ENCODE results near the gene KDM5A.
"Not testable (repeated sequence)": the region's sequence is repeated elsewhere in the genome, so short reads cannot be mapped to it uniquely, and the experiment has no call there.

The KDM5A gene

DNA sequence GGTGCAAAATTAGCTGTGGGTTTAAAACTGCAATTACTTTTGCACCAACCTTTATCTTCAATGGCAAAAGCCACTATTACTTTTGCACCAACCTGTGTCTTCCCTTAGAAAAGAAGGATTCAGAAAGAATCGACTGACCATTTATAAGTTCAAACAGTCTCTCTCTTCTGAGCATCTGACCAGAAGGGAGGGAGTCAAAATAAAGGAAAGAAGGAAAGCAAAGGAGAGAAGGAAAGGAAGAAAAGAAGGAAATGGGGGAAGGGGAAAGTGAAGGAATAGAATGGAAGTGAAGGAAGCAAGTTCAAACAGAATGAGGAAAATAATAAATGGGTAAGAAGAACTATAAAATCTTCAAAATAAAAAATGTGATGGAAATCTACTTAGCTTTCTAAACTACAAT lies 57.8 kb downstream of the KDM5A start:
- DNase-seq, result no peak

DNA sequence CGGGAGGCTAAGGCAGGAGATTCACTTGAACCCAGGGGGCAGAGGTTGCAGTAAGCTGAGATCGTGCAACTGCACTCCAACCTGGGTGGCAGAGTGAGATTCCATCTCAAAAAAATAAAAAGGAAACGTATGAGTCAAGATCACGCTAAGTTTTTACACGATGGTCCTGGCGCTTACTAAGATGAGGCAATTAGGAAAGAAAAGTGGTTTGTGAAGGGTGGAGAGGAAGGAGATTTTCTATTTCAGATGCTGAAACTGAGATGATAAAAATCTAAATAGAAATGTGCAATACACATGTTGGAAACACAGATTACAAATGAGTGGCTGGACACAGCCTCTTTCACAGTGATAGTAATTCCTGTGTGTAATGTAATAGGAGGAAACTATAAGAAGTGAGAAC lies 63.2 kb downstream of the KDM5A start:
- DNase-seq, result no peak

DNA sequence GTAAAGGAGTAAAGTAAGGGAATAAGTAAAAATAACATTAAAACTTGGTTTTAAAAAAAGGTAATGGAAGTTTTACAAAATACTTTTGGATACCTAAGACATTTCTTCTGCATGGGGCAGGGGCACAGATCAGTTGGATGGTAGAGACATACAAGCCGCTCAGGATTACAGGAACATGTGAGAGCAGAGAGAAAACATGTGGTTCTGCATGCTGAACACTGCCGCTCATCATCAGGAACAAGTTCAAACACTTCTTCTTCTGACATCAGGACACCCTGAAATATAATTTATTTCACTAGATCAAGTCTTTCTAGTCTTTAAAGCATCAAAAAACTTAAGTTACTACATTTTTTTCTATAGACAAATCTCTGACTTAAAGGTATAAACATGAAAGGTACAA lies 65.6 kb downstream of the KDM5A start:
- no peak for DNase-seq

DNA sequence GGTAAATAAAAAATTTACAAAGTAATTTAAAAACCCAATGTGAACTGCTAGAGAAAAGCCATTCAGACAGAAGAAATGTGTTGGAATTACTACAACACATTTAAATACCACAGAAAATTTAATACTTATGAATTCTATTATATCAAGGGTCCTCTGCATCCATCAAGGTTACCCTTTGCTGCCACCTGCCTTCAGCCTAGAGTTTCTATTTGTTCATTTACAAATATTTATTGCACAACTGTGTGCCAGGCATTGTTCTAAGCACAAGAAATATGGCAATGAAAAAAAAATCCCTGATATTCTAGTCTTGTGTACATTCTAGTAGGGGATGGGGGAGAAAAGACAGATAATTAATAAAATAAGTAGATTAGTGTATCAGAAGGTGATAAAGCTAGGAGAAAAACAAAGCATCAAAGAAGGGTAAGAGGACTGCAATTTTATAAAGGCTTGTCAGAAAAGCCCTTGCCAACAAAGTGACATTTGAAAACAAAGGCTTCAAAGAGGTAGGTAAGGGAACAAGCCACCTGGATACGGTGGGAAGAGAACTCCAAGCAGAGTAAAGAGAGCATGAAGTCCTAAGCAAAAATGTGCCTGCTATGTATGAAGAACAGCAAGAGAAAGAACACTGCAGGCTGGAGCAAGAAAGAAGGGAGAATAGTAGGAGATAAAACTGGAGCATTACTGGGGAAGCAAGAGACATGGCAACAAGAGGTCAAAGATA lies 67.4 kb downstream of the KDM5A start:
- DNase-seq, result no peak

DNA sequence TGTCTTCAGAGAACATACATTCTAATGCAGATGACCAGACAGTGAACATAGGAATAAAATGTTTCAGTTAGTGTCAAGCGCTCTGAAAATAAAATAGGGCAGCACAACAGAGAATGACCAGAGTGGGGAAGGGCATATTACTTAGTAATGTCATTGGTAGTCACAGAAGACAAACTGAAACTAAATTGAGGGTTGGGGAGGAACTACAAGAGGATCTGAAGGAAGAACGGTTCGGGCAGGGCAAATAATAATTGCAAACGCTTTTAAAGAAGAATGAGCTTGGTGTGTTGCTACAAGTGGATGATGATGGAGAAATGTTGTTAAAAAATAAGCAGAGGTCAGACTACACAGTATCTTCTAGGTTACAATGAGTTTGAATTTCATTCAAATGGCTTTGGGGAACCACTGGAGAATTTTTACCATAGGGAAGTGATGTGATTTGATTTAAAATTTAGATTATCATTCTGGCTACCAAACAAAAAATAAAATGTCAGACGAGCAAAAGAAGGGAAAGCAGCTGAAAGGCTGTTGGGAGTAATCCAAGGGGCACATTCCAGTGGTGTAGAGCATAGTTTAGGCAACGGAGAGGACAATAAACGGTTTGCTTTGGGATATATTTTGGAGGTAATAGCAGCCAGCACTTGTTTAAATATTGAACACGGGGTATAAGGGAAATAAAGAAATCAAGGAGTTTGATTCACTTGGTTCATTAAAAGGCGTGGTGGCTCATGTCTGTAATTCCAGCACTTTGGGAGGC lies 70.2 kb downstream of the KDM5A start:
- DNase-seq, result no peak

DNA sequence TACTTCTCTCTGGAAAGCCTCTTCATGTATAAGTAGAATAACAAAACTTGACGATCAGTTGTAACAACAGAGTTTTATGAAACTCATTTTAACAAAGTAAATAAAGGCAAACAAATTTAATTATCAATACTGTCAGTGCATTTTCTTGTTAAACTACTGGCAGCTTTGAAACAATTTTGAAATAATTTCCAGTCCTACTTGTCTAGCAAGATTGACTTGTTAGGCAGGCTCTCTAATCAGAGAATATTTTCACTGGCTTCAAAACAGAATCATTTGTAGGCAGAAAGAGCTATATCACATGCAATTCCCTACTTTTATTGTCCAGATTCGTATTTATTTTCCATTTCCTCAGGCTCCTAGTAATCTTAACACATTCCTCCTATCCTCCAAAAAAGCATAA lies 80.6 kb downstream of the KDM5A start:
- DNase-seq, result no peak

DNA sequence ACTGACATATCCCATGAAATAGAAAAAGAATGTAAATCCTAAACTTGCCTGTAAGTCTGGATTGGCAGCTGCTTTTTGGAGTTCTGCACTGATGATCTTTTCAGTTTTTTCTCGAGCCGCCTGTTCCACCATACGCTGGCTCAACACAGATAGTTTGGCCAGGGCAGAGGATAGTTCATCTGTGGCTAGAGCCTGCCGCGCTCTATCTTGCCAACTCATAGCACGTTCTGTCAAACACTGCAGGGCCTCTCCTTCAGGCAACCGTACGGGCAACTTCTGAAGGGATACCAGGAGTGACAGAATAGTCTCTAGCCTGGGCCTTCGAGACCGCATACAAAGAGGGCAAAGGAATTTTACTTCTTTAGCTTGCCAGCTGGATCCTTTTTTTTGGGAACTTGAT lies 81.7 kb downstream of the KDM5A start:
- DNase-seq, result no peak

DNA sequence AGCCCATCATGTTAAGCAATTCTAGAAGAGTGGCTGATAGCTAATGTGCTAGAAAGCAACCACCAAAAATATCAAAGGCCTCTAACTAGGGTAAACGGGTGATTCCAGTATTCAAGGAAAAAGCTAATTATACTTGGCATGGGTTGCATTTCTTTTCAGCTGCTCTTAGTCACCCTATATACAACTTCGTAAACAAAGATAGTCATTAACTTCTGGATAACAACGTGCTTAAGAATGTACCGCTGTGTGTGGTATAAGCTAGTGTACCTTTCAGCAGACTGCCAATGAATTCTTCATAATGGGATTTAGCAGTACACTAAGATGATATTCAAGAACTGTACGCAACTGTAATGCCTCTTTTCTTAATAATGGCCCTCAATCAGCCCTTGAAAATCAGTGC lies 84.3 kb downstream of the KDM5A start:
- DNase-seq, result no peak

DNA sequence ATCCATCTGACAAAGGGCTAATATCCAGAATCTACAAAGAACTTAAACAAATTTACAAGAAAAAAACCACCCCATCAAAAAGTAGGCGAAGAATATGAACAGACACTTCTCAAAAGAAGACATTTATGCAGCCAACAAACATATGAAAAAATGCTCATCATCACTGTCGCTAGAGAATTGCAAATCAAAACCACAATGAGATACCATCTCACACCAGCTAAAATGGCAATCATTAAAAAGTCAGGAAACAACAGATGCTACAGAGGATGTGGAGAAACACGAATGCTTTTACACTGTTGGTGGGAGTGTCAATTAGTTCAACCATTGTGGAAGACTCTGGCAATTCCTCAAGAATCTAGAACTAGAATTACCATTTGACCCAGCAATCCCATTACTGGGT lies 86.4 kb downstream of the KDM5A start:
- DNase-seq, result not testable (repeated sequence)

DNA sequence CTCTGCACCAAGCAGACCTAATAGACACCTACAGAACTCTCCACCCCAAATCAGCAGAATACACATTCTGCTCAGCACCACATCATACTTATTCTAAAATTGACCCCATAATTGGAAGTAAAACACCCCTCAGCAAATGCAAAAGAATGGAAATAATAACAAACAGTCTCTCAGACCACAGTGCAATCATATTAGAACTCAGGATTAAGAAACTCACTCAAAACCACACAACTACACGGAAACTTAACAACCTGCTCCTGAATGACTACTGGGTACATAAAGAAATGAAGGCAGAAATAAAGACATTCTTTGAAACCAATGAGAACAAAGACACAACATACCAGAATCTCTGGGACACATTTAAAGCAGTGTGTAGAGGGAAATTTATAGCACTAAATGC lies 89.0 kb downstream of the KDM5A start:
- DNase-seq, result not testable (repeated sequence)

DNA sequence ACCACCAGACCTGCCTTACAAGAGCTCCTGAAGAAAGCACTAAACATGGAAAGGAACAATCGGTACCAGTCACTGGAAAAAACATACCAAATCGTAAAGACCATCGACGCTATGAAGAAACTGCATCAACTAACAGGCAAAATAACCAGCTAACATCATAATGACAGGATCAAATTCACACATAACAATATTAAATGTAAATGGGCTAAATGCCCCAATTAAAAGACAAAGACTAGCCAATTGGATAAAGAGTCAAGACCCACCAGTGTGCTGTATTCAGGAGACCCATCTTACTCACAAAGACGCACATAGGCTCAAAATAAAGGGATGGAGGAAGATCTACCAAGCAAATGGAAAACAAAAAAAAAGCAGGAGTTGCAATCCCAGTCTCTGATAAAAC lies 89.6 kb downstream of the KDM5A start:
- DNase-seq, result not testable (repeated sequence)

DNA sequence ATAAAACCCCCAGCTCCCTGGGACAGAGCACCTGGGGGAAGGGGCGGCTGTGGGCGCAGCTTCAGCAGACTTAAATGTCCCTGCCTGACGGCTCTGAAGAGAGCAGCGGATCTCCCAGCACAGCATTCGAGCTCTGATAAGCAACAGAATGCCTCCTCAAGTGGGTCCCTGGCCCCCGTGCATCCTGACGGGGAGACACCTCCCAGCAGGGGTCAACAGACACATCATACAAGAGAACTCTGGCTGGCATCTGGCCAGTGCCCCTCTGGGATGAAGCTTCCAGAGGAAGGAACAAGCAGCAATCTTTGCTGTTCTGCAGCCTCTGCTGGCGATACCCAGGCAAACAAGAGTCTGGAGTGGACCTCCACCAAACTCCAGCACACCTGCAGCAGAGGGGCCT lies 91.1 kb downstream of the KDM5A start:
- not testable (repeated sequence) for DNase-seq

DNA sequence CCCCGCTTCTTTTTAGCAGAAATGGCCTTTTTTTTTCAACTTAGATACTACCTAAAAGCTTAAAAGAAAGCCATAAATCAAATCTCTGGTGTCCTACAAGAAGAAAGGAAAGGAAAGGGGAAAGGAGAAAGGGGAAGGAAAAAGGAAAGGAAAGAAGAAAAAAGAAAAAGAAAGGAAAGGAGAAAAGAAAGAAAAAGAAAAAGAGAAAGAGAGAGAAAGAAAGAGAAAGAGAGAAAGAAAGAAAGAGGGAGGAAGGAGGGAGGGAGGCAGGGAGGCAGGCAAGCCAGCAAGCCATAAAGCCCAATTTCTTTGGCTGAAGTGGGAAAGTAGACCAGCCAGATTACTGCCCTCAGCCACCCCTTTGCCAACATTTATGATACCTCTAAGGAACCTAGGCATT lies 94.0 kb downstream of the KDM5A start:
- no peak for DNase-seq

DNA sequence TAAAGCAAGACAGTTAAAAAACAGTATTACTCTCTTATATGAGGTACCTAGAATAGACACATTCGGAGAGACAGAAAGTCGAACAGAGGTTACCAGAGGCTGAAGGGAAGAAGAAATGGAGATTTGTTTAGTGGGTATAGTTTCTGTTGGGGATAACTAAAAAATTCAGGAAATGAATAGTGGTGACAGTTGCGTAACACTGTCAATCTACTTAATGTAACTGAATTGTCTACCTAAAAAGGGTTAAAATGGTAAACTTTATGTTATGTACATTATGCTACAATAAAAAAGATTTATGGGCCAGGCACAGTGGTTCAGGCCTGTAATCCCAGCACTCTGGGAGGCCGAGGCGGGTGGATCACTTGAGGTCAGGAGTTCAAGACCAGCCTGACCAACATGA lies 95.9 kb downstream of the KDM5A start:
- no peak for DNase-seq

DNA sequence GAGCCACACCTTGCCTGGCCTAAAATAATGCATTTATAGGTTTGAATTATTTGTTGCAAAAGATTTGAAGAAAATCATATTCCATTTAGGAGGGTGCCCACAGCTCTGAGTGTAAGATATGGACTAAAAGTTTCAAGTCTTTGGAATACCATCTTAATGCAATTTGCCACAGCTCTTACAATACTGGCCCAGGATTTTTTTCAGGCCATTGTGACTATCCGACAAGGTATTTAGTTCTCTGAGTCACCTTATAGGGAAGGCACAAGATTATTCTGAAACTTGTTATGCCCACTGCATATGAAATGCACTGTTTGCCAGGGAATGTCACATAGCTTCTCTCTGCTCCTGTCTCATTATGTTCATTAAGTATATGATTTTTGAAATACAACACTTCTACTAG lies 96.9 kb downstream of the KDM5A start:
- no peak for DNase-seq

DNA sequence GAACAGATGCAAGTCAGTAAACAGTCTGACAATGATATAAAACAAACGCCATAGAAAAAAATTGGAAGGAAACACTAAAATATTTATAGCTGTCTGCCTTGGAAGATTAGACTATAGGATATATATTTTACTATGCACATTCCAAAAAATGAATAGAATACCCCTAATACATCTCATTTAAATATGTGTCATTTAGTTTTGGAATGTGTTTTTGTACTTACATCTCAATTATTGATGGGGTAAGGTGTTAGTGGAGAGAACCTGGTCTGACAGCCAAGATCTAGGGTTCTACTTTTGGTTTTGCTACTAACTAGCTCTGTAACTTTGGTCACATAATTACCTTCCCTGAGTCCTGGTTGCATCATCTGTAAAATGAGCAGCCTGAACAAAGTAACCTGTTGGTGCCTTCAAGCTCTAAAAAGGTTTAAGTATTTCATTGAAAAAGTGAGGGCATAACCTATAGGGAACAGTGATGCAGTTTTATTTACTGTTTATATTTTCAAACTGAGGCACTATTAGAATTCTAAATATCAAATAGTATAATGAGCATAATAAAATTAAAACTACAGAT lies 97.9 kb downstream of the KDM5A start:
- no peak for DNase-seq

DNA sequence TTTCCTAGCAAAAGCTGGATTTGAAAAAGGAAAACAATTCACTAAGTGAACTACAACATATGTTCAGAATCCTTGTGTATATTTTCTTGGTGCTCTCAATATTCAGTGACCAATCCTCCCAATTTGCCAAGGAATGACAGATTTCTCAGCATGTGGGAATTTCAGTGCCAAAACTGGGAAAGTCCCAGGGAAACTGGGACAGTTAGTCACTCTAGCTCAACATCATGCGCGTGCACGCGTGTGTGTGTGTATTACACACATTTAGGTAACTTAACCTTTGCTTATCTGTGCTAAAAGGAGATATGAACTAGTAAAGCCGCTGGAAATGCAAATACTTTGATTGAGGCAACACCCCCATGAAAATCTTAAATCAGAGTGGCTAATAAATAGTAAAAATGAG lies 100.4 kb downstream of the KDM5A start:
- no peak for DNase-seq

DNA sequence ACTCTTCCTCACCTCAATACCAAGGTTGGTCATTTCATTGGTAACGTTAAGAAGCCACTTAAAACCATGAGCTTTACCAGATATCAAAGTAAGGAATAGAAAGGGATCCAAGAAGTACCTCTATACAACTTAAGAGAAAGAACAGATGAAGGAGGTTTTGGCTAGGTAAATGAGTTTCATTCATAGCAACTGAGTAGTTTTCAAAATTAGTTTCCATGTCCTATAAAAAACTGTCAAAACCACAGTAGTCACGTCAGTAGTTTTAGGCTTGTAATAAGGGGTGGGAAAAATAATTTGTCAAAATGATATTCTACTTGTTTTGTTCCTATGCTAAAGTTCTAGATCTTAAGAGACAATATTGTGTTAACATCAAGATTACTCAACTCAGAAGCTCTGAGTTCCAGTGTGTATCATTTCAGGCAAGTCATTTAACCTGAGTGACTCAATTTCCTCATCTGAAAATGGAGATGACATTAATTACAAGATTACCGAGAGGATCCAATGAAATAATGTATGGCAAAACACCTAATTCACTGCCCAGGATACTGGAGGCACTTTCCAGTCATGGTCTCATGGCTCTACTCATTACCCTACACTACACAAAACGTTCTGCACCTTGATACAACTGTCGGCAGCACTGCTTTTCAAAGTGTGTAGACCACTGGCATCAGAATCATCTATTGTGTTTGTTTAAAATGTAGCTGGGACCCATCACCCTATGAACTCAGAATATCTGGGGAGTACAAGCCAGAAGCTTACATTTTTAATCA lies 102.4 kb downstream of the KDM5A start:
- no peak for DNase-seq

DNA sequence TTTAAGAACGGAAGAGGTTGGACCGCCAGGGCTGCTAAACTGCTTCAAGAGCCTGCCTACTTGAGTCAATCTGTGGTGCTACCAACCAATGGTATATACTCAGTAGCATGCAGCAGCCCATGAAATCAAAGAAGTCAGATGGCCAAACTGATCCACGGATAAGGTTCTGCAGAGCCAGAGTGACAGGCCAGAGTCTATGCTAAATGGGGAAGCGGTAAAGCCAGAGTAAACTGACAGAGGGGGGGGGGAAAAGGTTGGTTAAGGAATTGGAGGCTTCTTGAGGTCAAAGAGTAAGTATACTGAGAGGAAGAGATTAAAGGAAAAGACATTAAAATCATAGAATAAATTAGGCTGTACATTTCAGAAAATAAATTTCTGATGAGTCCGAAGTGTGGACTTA lies 111.1 kb downstream of the KDM5A start:
- no peak for DNase-seq

DNA sequence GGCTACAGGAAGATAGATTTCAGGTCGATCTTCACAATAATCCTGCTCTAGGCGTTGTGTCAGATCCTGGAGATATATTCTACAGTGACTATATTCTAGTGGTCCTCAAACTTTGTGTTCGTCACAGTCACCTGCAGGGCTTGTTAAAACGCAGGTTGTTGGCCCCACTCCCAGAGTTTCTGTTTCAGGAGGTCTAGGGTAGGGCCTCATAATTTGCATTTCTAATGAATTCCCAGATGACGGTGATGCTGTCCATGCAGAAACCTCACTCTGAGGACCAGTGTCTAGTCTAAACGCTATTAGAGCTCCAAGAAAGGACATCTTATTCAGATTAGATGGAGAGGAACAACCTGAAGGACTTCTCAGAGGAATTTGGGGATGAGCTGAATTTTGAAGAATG lies 113.3 kb downstream of the KDM5A start:
- DNase-seq, result no peak

DNA sequence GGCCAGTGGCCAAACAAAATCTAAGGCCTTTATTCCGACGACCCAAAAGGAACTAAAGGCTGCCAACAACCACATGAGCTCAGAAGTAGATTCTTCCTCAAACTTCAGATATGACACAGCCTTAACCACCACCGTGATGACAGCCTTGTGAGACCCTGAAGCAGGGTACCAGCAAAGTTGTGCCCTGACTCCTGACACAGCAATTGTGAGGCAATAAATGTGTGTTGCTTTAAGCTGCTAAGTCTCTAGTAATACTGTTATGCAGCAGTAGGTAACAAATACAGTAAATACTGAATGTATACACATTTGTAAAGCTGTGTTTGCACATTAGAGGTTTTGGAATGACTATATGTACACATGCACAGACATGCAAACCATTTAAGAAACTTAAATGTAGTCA lies 115.7 kb downstream of the KDM5A start:
- DNase-seq, result no peak

DNA sequence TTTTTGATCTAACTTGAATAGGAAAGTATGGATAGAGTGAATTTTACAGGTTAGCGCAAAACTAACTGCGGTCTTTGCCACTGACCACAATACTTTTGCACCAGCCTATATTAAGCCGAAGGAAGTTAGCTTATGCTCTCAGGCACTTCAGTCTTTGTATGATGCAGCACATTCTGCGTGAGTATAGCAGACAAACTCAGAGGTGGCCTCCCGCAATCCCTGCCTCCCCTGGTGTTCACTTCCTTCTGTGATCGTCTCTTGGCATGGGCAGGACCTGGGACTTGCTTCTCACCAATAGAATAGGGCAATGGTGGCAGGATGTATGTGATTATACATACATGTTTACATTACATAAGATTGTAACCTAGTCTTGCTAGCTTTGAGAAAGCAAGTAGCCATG lies 116.2 kb downstream of the KDM5A start:
- DNase-seq, result no peak

DNA sequence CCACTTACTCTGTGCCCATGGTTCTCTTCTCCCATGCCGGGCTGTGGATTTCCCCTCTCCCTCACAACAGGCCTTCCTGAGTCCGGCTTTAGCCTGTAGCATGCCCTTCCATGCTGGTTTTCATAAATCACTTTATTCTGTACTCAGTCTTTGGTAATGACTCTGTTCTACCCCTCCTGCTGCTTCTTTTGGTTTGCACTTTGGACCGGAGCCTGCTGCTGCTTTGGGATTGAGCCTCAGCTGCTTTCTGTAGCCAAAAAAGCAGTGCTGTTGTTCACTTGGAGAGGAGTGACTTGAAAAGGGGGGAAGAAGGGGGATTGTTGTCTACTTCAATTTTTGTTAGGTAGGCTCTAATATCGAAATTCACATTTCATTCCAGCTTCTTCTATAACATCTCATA lies 118.0 kb downstream of the KDM5A start:
- no peak for DNase-seq

DNA sequence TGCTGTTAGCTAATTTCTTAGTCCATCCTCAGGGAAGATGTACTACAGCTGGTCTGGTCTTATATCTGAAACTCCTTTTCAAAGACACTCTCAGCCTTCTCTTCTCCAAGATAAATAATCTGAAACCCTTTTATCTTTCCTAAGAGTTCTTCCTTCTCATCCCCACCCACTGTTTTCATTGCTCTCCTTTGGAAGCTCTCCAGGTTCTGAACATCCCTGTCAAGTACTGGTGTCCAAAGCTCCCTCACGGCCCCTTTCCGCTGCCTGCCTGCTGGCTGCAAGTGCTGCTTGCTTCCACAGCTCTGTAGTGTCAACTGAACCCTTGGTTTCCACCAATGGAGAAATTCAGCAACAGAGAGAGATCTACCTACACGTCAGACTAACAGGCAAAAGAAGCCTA lies 119.9 kb downstream of the KDM5A start:
- DNase-seq, result no peak
